Measurements from ENCODE around the gene TIMM13. TPM values are rescaled to one million over a fixed set of nuclear protein-coding genes. Genes with fewer than 3 reads are reported as not detected.

The TIMM13 gene
- total and polyA plus RNA-seq, 9 of the 15 experiments (the other 6 are each of a cell fraction or from before 2014, with no cell fraction given), result 17.6 to 215 (median 71.8) TPM

DNA sequence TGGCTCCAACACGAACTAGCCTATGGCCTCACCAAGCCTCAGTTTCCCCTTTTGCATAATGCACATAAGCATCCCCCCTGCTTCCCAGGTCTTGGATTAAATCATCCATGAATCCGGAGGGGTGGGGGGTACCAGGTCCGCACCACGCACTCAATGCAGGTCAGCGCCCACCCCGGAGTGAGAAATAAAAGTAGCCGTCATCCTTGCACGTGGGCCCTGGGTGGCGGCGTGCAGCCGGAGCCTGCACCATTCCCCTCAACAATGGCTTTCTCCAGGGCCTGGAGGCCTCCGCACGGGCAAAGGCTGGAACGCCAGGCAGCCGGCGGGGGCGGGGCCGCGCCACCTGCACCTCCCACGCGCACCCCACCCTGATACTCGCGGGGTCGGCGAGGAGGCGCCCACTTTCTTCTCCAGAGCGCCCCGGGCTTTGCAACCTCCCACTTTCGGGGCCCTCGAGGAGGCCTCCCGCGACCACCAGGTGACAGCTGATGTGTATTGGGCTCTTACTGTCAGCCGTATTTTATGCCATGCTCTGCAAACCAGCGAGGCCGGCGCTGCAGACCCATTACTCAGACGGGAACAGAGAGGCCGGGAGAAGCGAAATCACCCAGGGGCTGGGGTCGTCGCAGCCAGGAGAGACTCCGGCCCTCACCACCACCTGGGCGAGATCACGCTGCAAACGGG lies 47.8 kb upstream of the TIMM13 start (continued):
- TF ChIP-seq ZKSCAN1 (IDR thresholded peaks at IDR 0.05; ENCODE audit: low read depth, low read length) (no peak), ZNF23 (CRISPR knock-in tag; IDR thresholded peaks at IDR 0.05) (no peak), SMARCB1 (IDR thresholded peaks at IDR 0.05; ENCODE audit: insufficient read length, low read depth) (no peak), SAFB (IDR thresholded peaks at IDR 0.05; ENCODE audit: borderline replicate concordance, low read depth, low read length) (peak; percentile 13; the same call in 1 of the 2 replicates), DACH1 (IDR thresholded peaks at IDR 0.05; ENCODE audit: partially characterized antibody) (peak; percentile 6), ZSCAN29 (IDR thresholded peaks at IDR 0.05) (no peak), KDM1A (IDR thresholded peaks at IDR 0.05) (peak; percentile 87 to 95), EGR1 (conservative IDR thresholded peaks at IDR 0.05) (peak; percentile 74), ZBTB1 (CRISPR knock-in tag; IDR thresholded peaks at IDR 0.05; ENCODE audit: borderline replicate concordance, low read depth) (no peak), PTBP1 (IDR thresholded peaks at IDR 0.05; ENCODE audit: low read depth, low read length) (peak; percentile 82; the same call in 1 of the 2 replicates), FUS (optimal IDR thresholded peaks at IDR 0.05; ENCODE audit: low read depth, low read length) (no peak), NCOA6 (IDR thresholded peaks at IDR 0.05) (no peak), SP1 (CRISPR knock-in tag; IDR thresholded peaks at IDR 0.05) (no peak), ZNF436 (CRISPR knock-in tag; IDR thresholded peaks at IDR 0.05) (no peak)
- TF ChIP-seq, protein P1, sequence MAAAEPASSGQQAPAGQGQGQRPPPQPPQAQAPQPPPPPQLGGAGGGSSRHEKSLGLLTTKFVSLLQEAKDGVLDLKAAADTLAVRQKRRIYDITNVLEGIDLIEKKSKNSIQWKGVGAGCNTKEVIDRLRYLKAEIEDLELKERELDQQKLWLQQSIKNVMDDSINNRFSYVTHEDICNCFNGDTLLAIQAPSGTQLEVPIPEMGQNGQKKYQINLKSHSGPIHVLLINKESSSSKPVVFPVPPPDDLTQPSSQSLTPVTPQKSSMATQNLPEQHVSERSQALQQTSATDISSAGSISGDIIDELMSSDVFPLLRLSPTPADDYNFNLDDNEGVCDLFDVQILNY (CRISPR knock-in tag; IDR thresholded peaks at IDR 0.05), result no peak
- TF ChIP-seq, protein P2, sequence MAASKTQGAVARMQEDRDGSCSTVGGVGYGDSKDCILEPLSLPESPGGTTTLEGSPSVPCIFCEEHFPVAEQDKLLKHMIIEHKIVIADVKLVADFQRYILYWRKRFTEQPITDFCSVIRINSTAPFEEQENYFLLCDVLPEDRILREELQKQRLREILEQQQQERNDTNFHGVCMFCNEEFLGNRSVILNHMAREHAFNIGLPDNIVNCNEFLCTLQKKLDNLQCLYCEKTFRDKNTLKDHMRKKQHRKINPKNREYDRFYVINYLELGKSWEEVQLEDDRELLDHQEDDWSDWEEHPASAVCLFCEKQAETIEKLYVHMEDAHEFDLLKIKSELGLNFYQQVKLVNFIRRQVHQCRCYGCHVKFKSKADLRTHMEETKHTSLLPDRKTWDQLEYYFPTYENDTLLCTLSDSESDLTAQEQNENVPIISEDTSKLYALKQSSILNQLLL (CRISPR knock-in tag; IDR thresholded peaks at IDR 0.05; ENCODE audit: borderline replicate concordance), result no peak
- TF ChIP-seq, protein P3, sequence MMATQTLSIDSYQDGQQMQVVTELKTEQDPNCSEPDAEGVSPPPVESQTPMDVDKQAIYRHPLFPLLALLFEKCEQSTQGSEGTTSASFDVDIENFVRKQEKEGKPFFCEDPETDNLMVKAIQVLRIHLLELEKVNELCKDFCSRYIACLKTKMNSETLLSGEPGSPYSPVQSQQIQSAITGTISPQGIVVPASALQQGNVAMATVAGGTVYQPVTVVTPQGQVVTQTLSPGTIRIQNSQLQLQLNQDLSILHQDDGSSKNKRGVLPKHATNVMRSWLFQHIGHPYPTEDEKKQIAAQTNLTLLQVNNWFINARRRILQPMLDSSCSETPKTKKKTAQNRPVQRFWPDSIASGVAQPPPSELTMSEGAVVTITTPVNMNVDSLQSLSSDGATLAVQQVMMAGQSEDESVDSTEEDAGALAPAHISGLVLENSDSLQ (IDR thresholded peaks at IDR 0.05), result peak; percentile 54

Data from K562 (cell line).